GM23338 (cell line): ENCODE data around the gene MVB12B. TPM values are rescaled to one million over a fixed set of nuclear protein-coding genes. Genes with fewer than 3 reads are reported as not detected.

Source experiments
- ATAC-seq: fragments of 200-7000 bp; cut with Tn5 transposase; 3 replicates; pipeline ENCODE4 v1.9.1; 2020
- DNase-seq: peaks from one replicate; pipeline ENCODE4 v3.0.0-alpha.2; 2015; ENCODE audit warnings: low spot score
- H2AFZ ChIP-seq: fragments of 200-600 bp; sonication (generic); 2 replicates; pipeline ENCODE4 v1.8.0; 2016; ENCODE audit warnings: antibody characterized with exemption, mild to moderate bottlenecking, moderate library complexity
- H3F3A ChIP-seq: fragments of 200-600 bp; sonication (generic); replicated peaks from 2 replicates; pipeline ENCODE4 v1.8.0; 2017; ENCODE audit warnings: antibody characterized with exemption, mixed run types, low read depth
- H3K27ac ChIP-seq: fragments of 200-600 bp; sonication (generic); 2 replicates; pipeline ENCODE4 v1.6.1; 2016; ENCODE audit warnings: low read depth
- H3K27me3 ChIP-seq: fragments of 200-600 bp; sonication (generic); 2 replicates; pipeline ENCODE4 v1.8.0; 2016; ENCODE audit warnings: mild to moderate bottlenecking, mixed run types, moderate library complexity; ENCODE audit not compliant: insufficient read depth
- H3K36me3 ChIP-seq: fragments of 200-600 bp; sonication (generic); 2 replicates; pipeline ENCODE4 v1.8.0; 2016; ENCODE audit warnings: mild to moderate bottlenecking; ENCODE audit not compliant: insufficient read depth
- H3K4me1 ChIP-seq: fragments of 200-600 bp; sonication (generic); 2 replicates; pipeline ENCODE4 v1.8.0; 2016; ENCODE audit warnings: mild to moderate bottlenecking, moderate library complexity; ENCODE audit not compliant: insufficient read depth
- H3K4me2 ChIP-seq: fragments of 200-600 bp; sonication (generic); 2 replicates; pipeline ENCODE4 v1.7.1; 2017; ENCODE audit warnings: mixed run types
- H3K4me3 ChIP-seq: fragments of 200-600 bp; sonication (generic); 2 replicates; pipeline ENCODE4 v1.6.1; 2016; ENCODE audit warnings: mixed run types
- H3K79me2 ChIP-seq: fragments of 200-600 bp; sonication (generic); replicated peaks from 2 replicates; pipeline ENCODE4 v1.8.0; 2017; ENCODE audit warnings: mild to moderate bottlenecking; ENCODE audit not compliant: insufficient read depth
- H3K9me2 ChIP-seq: fragments of 200-600 bp; sonication (generic); 2 replicates; pipeline ENCODE4 v1.8.0; 2017; ENCODE audit not compliant: insufficient read depth
- H4K20me1 ChIP-seq: fragments of 200-600 bp; sonication (generic); replicated peaks from 2 replicates; pipeline ENCODE4 v1.8.0; 2017; ENCODE audit warnings: mild to moderate bottlenecking; ENCODE audit not compliant: insufficient read depth
- H3K27ac Mint-ChIP-seq: 2 replicates; pipeline ENCODE4 v1.8.0; 2020; ENCODE audit warnings: inconsistent platforms, mild to moderate bottlenecking, moderate library complexity, mixed read lengths
- H3K27me3 Mint-ChIP-seq: 3 replicates; pipeline ENCODE4 v1.8.0; 2022; ENCODE audit warnings: low read depth, mild to moderate bottlenecking, moderate library complexity, mixed read lengths, inconsistent platforms; ENCODE audit not compliant: insufficient read depth, poor library complexity
- H3K36me3 Mint-ChIP-seq: 3 replicates; pipeline ENCODE4 v1.8.0; 2021; ENCODE audit warnings: low read depth, mild to moderate bottlenecking, inconsistent platforms, moderate library complexity, mixed read lengths
- H3K4me1 Mint-ChIP-seq: 3 replicates; pipeline ENCODE4 v1.8.0; 2020; ENCODE audit warnings: mild to moderate bottlenecking, inconsistent platforms, mixed read lengths
- H3K4me3 Mint-ChIP-seq: 3 replicates; pipeline ENCODE4 v1.8.0; 2021; ENCODE audit warnings: moderate library complexity, mild to moderate bottlenecking, inconsistent platforms, mixed read lengths
- H3K9me3 Mint-ChIP-seq: 3 replicates; pipeline ENCODE4 v1.8.0; 2020; ENCODE audit warnings: moderate library complexity, mild to moderate bottlenecking, inconsistent platforms, mixed read lengths
- CREB1 ChIP-seq: fragments of 250-450 bp; sonication (Bioruptor Pico); IDR thresholded peaks from 2 replicates; pipeline ENCODE4 v1.5.0; 2020; ENCODE audit warnings: low read depth, mild to moderate bottlenecking, moderate library complexity
- ETS1 ChIP-seq: IDR thresholded peaks from 2 replicates; pipeline ENCODE4 v1.6.1; 2016; ENCODE audit warnings: antibody characterized with exemption
- EZH2 ChIP-seq: fragments of 200-600 bp; sonication (generic); IDR thresholded peaks from one replicate; pipeline ENCODE4 v1.8.0; 2017; ENCODE audit warnings: antibody characterized with exemption, mild to moderate bottlenecking, low read depth; ENCODE audit not compliant: unreplicated experiment
- EZH2phosphoT487 ChIP-seq: fragments of 200-600 bp; sonication (generic); IDR thresholded peaks from one replicate; pipeline ENCODE4 v1.8.1; 2018; ENCODE audit warnings: antibody characterized with exemption; ENCODE audit not compliant: unreplicated experiment
- NANOG ChIP-seq: IDR thresholded peaks from 2 replicates; pipeline ENCODE4 v1.6.1; 2016; ENCODE audit warnings: antibody characterized with exemption, borderline replicate concordance
- STAT1 ChIP-seq: IDR thresholded peaks from one replicate; pipeline ENCODE4 v1.6.1; 2016; ENCODE audit warnings: antibody characterized with exemption; ENCODE audit not compliant: unreplicated experiment
- ZNF114 ChIP-seq: fragments of 250-450 bp; sonication (Bioruptor Pico); IDR thresholded peaks from 2 replicates; pipeline ENCODE4 v1.5.0; 2020; ENCODE audit warnings: mild to moderate bottlenecking, moderate library complexity
- ZNF331 ChIP-seq: fragments of 250-450 bp; sonication (Bioruptor Pico); IDR thresholded peaks from 2 replicates; pipeline ENCODE4 v1.5.0; 2020; ENCODE audit warnings: low read depth, mild to moderate bottlenecking, moderate library complexity
- polyA plus RNA-seq: library from polyadenylated mRNA; unstranded; fragments of >200 nt; fragmentation: Nextera tagmentation; extraction: Ambion mirVana; gene quantifications from 2 replicates; pipeline ENCODE4 v1.2.1, GENCODE V29; 2016
- total RNA-seq: library from RNA; depleted of rRNA; stranded (reverse); fragments of >200 nt; shearing (Covaris generic); gene quantifications from 2 replicates; pipeline ENCODE4 v1.2.3, GENCODE V29; 2014
- TF ChIP-seq, protein P1 (sequence below): IDR thresholded peaks from one replicate; pipeline ENCODE4 v1.6.1; 2018; ENCODE audit warnings: antibody characterized with exemption; ENCODE audit not compliant: unreplicated experiment
- TF ChIP-seq, protein P2 (sequence below), 2 experiments: fragments of 200-600 bp in 1 of 2; sonication (generic) in 1 of 2; conservative IDR thresholded peaks; 2 replicates each; pipeline versions ENCODE4 v1.5.1 to v1.6.1; 2016 to 2017; ENCODE audit warnings: antibody characterized with exemption in 2 of 2, low read depth in 2 of 2, mild to moderate bottlenecking in 2 of 2, moderate library complexity in 1 of 2

MVB12B gene
- total and polyA plus RNA-seq, 2 experiments from 2014 or later = 1.9 to 6.6 TPM

- H3K9me3 Mint-ChIP-seq = no peaks in the 10 kb centered on the region; the same call in 2 of the 3 replicates
- DNase-seq (no peak), ATAC-seq (no peak)
- H3K36me3 Mint-ChIP-seq = no peaks in the 10 kb centered on the region
- Histone ChIP-seq H2AFZ (peak overlapping the region; percentile 84; the same call in 1 of the 2 replicates), H3K4me2 (peak overlapping the region; percentile 44; the same call in 1 of the 2 replicates), H3K27me3 (peaks cover 10% of the 10 kb centered on the region), H3K36me3 (no peaks in the 10 kb centered on the region), H3K79me2 (no peaks in the 10 kb centered on the region), H3K4me3 (no peak overlapping the region), H3K27ac (no peak overlapping the region), H3K9me2 (no peaks in the 10 kb centered on the region), H3K4me1 (peaks cover 18% of the 10 kb centered on the region), H3F3A (0 out of 2 replicates have a peak, but pooled peaks cover 5% of the 10 kb centered on the region), H4K20me1 (no peaks in the 10 kb centered on the region)
- H3K27ac Mint-ChIP-seq = no peak overlapping the region
- H3K4me3 Mint-ChIP-seq = no peak overlapping the region
- no peak for TF ChIP-seq EZH2phosphoT487
- TF ChIP-seq, protein P1, sequence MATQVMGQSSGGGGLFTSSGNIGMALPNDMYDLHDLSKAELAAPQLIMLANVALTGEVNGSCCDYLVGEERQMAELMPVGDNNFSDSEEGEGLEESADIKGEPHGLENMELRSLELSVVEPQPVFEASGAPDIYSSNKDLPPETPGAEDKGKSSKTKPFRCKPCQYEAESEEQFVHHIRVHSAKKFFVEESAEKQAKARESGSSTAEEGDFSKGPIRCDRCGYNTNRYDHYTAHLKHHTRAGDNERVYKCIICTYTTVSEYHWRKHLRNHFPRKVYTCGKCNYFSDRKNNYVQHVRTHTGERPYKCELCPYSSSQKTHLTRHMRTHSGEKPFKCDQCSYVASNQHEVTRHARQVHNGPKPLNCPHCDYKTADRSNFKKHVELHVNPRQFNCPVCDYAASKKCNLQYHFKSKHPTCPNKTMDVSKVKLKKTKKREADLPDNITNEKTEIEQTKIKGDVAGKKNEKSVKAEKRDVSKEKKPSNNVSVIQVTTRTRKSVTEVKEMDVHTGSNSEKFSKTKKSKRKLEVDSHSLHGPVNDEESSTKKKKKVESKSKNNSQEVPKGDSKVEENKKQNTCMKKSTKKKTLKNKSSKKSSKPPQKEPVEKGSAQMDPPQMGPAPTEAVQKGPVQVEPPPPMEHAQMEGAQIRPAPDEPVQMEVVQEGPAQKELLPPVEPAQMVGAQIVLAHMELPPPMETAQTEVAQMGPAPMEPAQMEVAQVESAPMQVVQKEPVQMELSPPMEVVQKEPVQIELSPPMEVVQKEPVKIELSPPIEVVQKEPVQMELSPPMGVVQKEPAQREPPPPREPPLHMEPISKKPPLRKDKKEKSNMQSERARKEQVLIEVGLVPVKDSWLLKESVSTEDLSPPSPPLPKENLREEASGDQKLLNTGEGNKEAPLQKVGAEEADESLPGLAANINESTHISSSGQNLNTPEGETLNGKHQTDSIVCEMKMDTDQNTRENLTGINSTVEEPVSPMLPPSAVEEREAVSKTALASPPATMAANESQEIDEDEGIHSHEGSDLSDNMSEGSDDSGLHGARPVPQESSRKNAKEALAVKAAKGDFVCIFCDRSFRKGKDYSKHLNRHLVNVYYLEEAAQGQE = no peak
- no peak for TF ChIP-seq NANOG
- TF ChIP-seq ZNF114 (CRISPR knock-in tag) = no peak
- TF ChIP-seq EZH2 = no peak
- TF ChIP-seq ZNF331 (CRISPR knock-in tag) = no peak
- TF ChIP-seq, protein P2, sequence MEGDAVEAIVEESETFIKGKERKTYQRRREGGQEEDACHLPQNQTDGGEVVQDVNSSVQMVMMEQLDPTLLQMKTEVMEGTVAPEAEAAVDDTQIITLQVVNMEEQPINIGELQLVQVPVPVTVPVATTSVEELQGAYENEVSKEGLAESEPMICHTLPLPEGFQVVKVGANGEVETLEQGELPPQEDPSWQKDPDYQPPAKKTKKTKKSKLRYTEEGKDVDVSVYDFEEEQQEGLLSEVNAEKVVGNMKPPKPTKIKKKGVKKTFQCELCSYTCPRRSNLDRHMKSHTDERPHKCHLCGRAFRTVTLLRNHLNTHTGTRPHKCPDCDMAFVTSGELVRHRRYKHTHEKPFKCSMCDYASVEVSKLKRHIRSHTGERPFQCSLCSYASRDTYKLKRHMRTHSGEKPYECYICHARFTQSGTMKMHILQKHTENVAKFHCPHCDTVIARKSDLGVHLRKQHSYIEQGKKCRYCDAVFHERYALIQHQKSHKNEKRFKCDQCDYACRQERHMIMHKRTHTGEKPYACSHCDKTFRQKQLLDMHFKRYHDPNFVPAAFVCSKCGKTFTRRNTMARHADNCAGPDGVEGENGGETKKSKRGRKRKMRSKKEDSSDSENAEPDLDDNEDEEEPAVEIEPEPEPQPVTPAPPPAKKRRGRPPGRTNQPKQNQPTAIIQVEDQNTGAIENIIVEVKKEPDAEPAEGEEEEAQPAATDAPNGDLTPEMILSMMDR (conservative IDR thresholded peaks at IDR 0.05; ENCODE audit: low read depth in 2 of 2) = no peak
- TF ChIP-seq ETS1 = no peak
- TF ChIP-seq STAT1 = no peak
- no peak for TF ChIP-seq CREB1 (CRISPR knock-in tag)
- peaks cover 14% of the 10 kb centered on the region for H3K27me3 Mint-ChIP-seq
- peaks cover 47% of the 10 kb centered on the region for H3K4me1 Mint-ChIP-seq
These were observed 191.3 kb downstream of the MVB12B start for GRCh38 chr9:126517833-126518356.
